Measurements from ENCODE around the gene PROSER1. TPM values are rescaled to one million over a fixed set of nuclear protein-coding genes. Genes with fewer than 3 reads are reported as not detected.
"Not testable (repeated sequence)": the region's sequence is repeated elsewhere in the genome, so short reads cannot be mapped to it uniquely, and the experiment has no call there.

PROSER1 gene
- total RNA-seq, 1 donor from 2014 or later, result 17.5 TPM

GRCh38 chr13:39035204-39035603 is 2.7 kb downstream of the PROSER1 start:
- intact Hi-C loops (cut with DNase I), result loop anchor here (5.0 kb wide), 1 partner anchor 477 kb away; no protein-coding TSS in a partner anchor
- no peak for DNase-seq (ENCODE audit: low spot score)

GRCh38 chr13:39034085-39034484 is 3.8 kb downstream of the PROSER1 start:
- no peak for DNase-seq (ENCODE audit: low spot score)
- intact Hi-C loops (cut with DNase I), result no loop called here

- DNase-seq (ENCODE audit: low spot score), result no peak
- intact Hi-C loops (cut with DNase I), result no loop called here
Measured at GRCh38 chr13:39032150-39032549, 5.7 kb downstream of the PROSER1 start.

GRCh38 chr13:39025433-39025839 is 12.5 kb downstream of the PROSER1 start:
- intact Hi-C loops (cut with DNase I), result no loop called here

GRCh38 chr13:39023761-39024160 is 14.1 kb downstream of the PROSER1 start:
- DNase-seq (ENCODE audit: low spot score), result no peak
- intact Hi-C loops (cut with DNase I), result no loop called here

More at GRCh38 chr13:39025433-39025839, 12.5 kb downstream of the PROSER1 start:
- DNase-seq (ENCODE audit: low spot score), result no peak

GRCh38 chr13:39023316-39023715 is 14.6 kb downstream of the PROSER1 start:
- intact Hi-C loops (cut with DNase I), result no loop called here
- no peak for DNase-seq (ENCODE audit: low spot score)

GRCh38 chr13:39020853-39021462 is 16.9 kb downstream of the PROSER1 start:
- no peak for DNase-seq (ENCODE audit: low spot score)
- intact Hi-C loops (cut with DNase I), result no loop called here

GRCh38 chr13:39016787-39017186 is 21.1 kb downstream of the PROSER1 start:
- DNase-seq (ENCODE audit: low spot score), result no peak
- intact Hi-C loops (cut with DNase I), result no loop called here

GRCh38 chr13:39016087-39016486 is 21.8 kb downstream of the PROSER1 start:
- intact Hi-C loops (cut with DNase I), result no loop called here
- no peak for DNase-seq (ENCODE audit: low spot score)

GRCh38 chr13:39013462-39013861 is 24.4 kb downstream of the PROSER1 start:
- intact Hi-C loops (cut with DNase I), result no loop called here

GRCh38 chr13:39012608-39013007 is 25.3 kb downstream of the PROSER1 start:
- DNase-seq (ENCODE audit: low spot score), result no peak
- intact Hi-C loops (cut with DNase I), result no loop called here

More at GRCh38 chr13:39013462-39013861, 24.4 kb downstream of the PROSER1 start:
- DNase-seq (ENCODE audit: low spot score), result no peak

- intact Hi-C loops (cut with DNase I), result not testable (repeated sequence)
Measured at GRCh38 chr13:39006371-39007111, 31.3 kb downstream of the PROSER1 start.

GRCh38 chr13:38998739-38999138 is 39.1 kb downstream of the PROSER1 start:
- intact Hi-C loops (cut with DNase I), result no loop called here
- no peak for DNase-seq (ENCODE audit: low spot score)

More at GRCh38 chr13:39006371-39007111, 31.3 kb downstream of the PROSER1 start:
- not testable (repeated sequence) for DNase-seq (ENCODE audit: low spot score)

GRCh38 chr13:38993381-38993780 is 44.5 kb downstream of the PROSER1 start:
- intact Hi-C loops (cut with DNase I), result no loop called here
- DNase-seq (ENCODE audit: low spot score), result no peak

GRCh38 chr13:38990693-38991092 is 47.2 kb downstream of the PROSER1 start, which contains the start of gene STOML3:
Gene STOML3, minus strand, starts transcription at chr13:38990831. Its CDS starts 110 bp downstream, at chr13:38990721.
- intact Hi-C loops (cut with DNase I), result no loop called here

GRCh38 chr13:38981096-38981495 is 56.8 kb downstream of the PROSER1 start:
- no peak for DNase-seq (ENCODE audit: low spot score)
- intact Hi-C loops (cut with DNase I), result no loop called here

More at GRCh38 chr13:38990693-38991092, 47.2 kb downstream of the PROSER1 start, which contains the start of gene STOML3:
- DNase-seq (ENCODE audit: low spot score), result no peak

GRCh38 chr13:38980750-38981078 is 57.2 kb downstream of the PROSER1 start:
- intact Hi-C loops (cut with DNase I), result no loop called here
- no peak for DNase-seq (ENCODE audit: low spot score)

GRCh38 chr13:38979891-38980749 is 57.8 kb downstream of the PROSER1 start:
- intact Hi-C loops (cut with DNase I), result no loop called here

GRCh38 chr13:38970380-38971051 is 67.4 kb downstream of the PROSER1 start:
- DNase-seq (ENCODE audit: low spot score), result no peak
- intact Hi-C loops (cut with DNase I), result no loop called here

More at GRCh38 chr13:38979891-38980749, 57.8 kb downstream of the PROSER1 start:
- no peak for DNase-seq (ENCODE audit: low spot score)
